MM.1S (cell line): ENCODE measurements around the gene KCTD6.

Experiments
- EZH2 ChIP-seq: fragments of 300-600 bp; sonication (generic); optimal IDR thresholded peaks from 2 replicates; pipeline ENCODE3; 2017; ENCODE audit warnings: low read depth, mild to moderate bottlenecking, antibody characterized with exemption, low read length, mixed read lengths
- TF ChIP-seq, protein P1 (sequence below): fragments of 300-600 bp; sonication (generic); IDR thresholded peaks from 2 replicates; pipeline ENCODE4 v1.5.1; 2016; ENCODE audit warnings: antibody characterized with exemption, low read length, mixed read lengths

DNA sequence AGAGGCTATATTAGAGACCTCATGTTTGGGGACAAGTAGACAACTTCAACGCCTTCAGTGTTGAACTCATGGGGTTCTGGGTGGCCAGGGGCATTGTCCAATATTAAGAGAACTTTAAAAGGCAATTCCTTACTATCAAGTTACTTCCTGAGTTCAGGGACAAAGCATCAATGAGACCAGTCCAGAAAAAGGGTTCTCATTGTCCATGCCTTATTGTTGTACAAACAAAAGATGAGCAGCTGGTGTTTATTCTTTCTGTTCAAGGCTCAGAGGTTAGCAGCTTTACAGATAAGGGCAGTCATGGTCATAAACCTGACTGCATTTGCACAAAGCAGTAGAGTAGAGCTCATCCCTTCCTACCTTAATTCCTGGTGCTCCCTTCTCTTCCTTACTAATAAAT, 39.7 kb upstream of the KCTD6 start:
- TF ChIP-seq, protein P1, sequence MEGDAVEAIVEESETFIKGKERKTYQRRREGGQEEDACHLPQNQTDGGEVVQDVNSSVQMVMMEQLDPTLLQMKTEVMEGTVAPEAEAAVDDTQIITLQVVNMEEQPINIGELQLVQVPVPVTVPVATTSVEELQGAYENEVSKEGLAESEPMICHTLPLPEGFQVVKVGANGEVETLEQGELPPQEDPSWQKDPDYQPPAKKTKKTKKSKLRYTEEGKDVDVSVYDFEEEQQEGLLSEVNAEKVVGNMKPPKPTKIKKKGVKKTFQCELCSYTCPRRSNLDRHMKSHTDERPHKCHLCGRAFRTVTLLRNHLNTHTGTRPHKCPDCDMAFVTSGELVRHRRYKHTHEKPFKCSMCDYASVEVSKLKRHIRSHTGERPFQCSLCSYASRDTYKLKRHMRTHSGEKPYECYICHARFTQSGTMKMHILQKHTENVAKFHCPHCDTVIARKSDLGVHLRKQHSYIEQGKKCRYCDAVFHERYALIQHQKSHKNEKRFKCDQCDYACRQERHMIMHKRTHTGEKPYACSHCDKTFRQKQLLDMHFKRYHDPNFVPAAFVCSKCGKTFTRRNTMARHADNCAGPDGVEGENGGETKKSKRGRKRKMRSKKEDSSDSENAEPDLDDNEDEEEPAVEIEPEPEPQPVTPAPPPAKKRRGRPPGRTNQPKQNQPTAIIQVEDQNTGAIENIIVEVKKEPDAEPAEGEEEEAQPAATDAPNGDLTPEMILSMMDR, result no peak
- no peak for TF ChIP-seq EZH2
